ENCODE measurements around the gene PARPBP.
"Not testable (repeated sequence)": the region's sequence is repeated elsewhere in the genome, so short reads cannot be mapped to it uniquely, and the experiment has no call there.

The PARPBP gene

GRCh38 chr12:102114212-102114611 is 5.8 kb upstream of the PARPBP start:
- no peak overlapping the region for H3K4me3 ChIP-seq (ENCODE audit: low read depth, low read length)
- no peak overlapping the region for H3K9ac ChIP-seq
- H3K4me2 ChIP-seq (ENCODE audit: low read length): no peak overlapping the region
- H3K27me3 ChIP-seq (ENCODE audit: control insufficient read depth, insufficient read depth, low read length): no peaks in the 10 kb centered on the region
- H3K9me3 ChIP-seq (ENCODE audit: control insufficient read depth, low read length): no peaks in the 10 kb centered on the region
- H2AFZ ChIP-seq: no peak overlapping the region
- no peak overlapping the region for H3K27ac ChIP-seq
- no peaks in the 10 kb centered on the region for H3K36me3 ChIP-seq (ENCODE audit: control insufficient read depth, insufficient read depth, low read length)
- H3K4me1 ChIP-seq: no peaks in the 10 kb centered on the region
- TF ChIP-seq CTCF (IDR thresholded peaks at IDR 0.05): no peak
- H3K79me2 ChIP-seq: no peaks in the 10 kb centered on the region

- Histone ChIP-seq H2AFZ (no peak overlapping the region), H3K4me3 (ENCODE audit: low read depth, low read length) (no peak overlapping the region), H3K4me1 (peaks cover 3% of the 10 kb centered on the region), H3K4me2 (ENCODE audit: low read length) (no peak overlapping the region), H3K27me3 (ENCODE audit: control insufficient read depth, insufficient read depth, low read length) (no peaks in the 10 kb centered on the region), H3K27ac (no peak overlapping the region), H3K36me3 (ENCODE audit: control insufficient read depth, insufficient read depth, low read length) (no peaks in the 10 kb centered on the region), H3K9me3 (ENCODE audit: control insufficient read depth, low read length) (no peaks in the 10 kb centered on the region), H3K9ac (no peak overlapping the region), H3K79me2 (no peaks in the 10 kb centered on the region)
- no peak for TF ChIP-seq CTCF (IDR thresholded peaks at IDR 0.05)
Measured at GRCh38 chr12:102116392-102116791, 3.6 kb upstream of the PARPBP start.

DNA sequence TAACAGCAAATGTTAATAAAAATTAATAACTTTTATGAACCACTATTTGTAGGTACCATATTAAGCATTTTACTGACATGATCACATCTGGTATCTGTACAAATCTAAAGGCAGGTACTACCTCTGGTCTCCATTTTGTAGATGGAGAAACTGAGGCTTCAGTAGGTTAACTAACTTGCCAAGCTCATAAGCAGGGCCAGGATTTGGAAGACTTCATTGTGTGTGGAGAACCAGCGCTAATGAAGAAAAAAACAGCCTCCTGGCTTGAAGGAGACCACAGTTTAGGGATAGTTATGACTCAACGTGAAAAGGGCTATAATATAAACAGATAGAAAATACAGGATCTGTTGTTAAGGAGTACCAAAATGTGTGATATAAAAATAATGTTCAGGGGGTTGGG is 1.1 kb upstream of the PARPBP start:
- no peak for TF ChIP-seq CTCF (IDR thresholded peaks at IDR 0.05)
- no peak overlapping the region for H3K9ac ChIP-seq
- no peaks in the 10 kb centered on the region for H3K9me3 ChIP-seq (ENCODE audit: control insufficient read depth, low read length)
- H2AFZ ChIP-seq: peak overlapping the region; percentile 100
- H3K27ac ChIP-seq: no peak overlapping the region
- H3K36me3 ChIP-seq (ENCODE audit: control insufficient read depth, insufficient read depth, low read length): no peaks in the 10 kb centered on the region
- peak overlapping the region; percentile 72 for H3K4me2 ChIP-seq (ENCODE audit: low read length)
- peaks cover 3% of the 10 kb centered on the region for H3K4me1 ChIP-seq
- H3K79me2 ChIP-seq: no peaks in the 10 kb centered on the region
- H3K4me3 ChIP-seq (ENCODE audit: low read depth, low read length): peak overlapping the region; percentile 94
- H3K27me3 ChIP-seq (ENCODE audit: control insufficient read depth, insufficient read depth, low read length): no peaks in the 10 kb centered on the region

DNA sequence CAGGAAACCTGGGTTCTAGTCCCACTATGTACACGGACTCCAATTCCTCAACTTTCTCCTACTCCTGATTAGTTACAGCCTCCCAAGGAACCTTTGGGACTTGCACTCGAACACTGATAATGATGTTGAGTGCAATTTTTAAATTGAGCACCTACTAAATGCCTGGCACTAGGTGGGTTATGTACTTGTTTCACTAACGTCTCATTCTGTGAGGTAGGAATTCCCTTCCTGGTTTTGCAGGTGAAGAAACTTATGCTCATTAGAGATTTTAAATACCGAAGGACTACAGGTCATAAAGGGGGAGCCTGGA is 536 bp downstream of the PARPBP start:
- no peaks in the 10 kb centered on the region for H3K79me2 ChIP-seq
- peak overlapping the region; percentile 94 for H3K4me3 ChIP-seq (ENCODE audit: low read depth, low read length)
- H3K36me3 ChIP-seq (ENCODE audit: control insufficient read depth, insufficient read depth, low read length): no peaks in the 10 kb centered on the region
- no peak overlapping the region for H3K9ac ChIP-seq
- TF ChIP-seq CTCF (IDR thresholded peaks at IDR 0.05): no peak
- H2AFZ ChIP-seq: peak overlapping the region; percentile 100
- no peaks in the 10 kb centered on the region for H3K27me3 ChIP-seq (ENCODE audit: control insufficient read depth, insufficient read depth, low read length)
- no peak overlapping the region for H3K27ac ChIP-seq
- no peaks in the 10 kb centered on the region for H3K9me3 ChIP-seq (ENCODE audit: control insufficient read depth, low read length)
- peak overlapping the region; percentile 72 for H3K4me2 ChIP-seq (ENCODE audit: low read length)
- peaks cover 3% of the 10 kb centered on the region for H3K4me1 ChIP-seq

DNA sequence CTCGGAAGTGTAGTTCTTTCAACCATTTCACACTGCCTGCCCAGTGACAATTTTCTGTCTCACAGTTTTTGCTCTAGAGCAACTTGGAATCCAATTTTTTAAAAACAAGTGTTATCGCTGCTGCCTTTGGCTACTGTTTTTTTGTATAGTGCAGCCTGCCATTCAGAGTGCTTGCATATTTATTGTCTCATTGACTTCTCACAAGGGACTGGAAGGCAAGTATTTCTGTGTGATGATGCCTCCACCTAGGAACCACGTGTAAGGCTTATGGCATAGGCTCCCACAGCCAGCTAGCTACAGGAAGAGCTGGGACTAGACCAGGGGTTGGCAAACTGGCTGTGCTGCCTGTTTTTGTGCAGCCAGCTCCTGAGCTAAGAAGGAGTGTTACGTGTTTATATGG is 903 bp downstream of the PARPBP start:
- Histone ChIP-seq H3K9ac (no peak overlapping the region), H3K27ac (no peak overlapping the region), H3K9me3 (ENCODE audit: control insufficient read depth, low read length) (no peaks in the 10 kb centered on the region), H3K4me2 (ENCODE audit: low read length) (no peak overlapping the region), H3K79me2 (no peaks in the 10 kb centered on the region), H3K36me3 (ENCODE audit: control insufficient read depth, insufficient read depth, low read length) (no peaks in the 10 kb centered on the region), H3K27me3 (ENCODE audit: control insufficient read depth, insufficient read depth, low read length) (no peaks in the 10 kb centered on the region), H3K4me3 (ENCODE audit: low read depth, low read length) (no peak overlapping the region), H3K4me1 (peaks cover 3% of the 10 kb centered on the region), H2AFZ (peak overlapping the region; percentile 100)
- TF ChIP-seq CTCF (IDR thresholded peaks at IDR 0.05): no peak

DNA sequence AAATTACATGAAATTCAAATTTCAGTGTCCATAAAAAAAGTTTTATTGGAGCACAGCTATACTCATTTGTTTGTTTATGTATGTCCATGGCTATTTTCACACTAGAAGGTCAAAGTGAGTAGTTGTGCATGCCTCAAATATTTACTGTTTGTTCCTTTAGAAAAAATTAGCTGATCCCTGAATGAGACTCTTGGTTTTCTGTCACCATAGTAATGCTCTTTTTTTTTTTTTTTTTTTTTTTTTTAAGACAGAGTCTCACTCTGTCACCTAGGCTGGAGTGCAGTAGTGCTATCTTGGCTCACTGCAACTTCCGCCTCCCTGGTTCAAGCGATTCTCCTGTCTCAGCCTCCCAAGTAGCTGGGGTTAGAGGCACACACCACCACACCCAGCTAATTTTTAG is 1.3 kb downstream of the PARPBP start:
- not testable (repeated sequence) for H3K9ac ChIP-seq; H3K27me3 ChIP-seq (ENCODE audit: control insufficient read depth, insufficient read depth, low read length); H3K4me2 ChIP-seq (ENCODE audit: low read length); H2AFZ ChIP-seq; H3K9me3 ChIP-seq (ENCODE audit: control insufficient read depth, low read length); H3K79me2 ChIP-seq; H3K36me3 ChIP-seq (ENCODE audit: control insufficient read depth, insufficient read depth, low read length); H3K4me3 ChIP-seq (ENCODE audit: low read depth, low read length); H3K4me1 ChIP-seq; H3K27ac ChIP-seq

GRCh38 chr12:102130720-102131119 is 10.7 kb downstream of the PARPBP start:
- H3K9ac ChIP-seq; H3K4me3 ChIP-seq (ENCODE audit: low read depth, low read length); H3K4me1 ChIP-seq; H3K36me3 ChIP-seq (ENCODE audit: control insufficient read depth, insufficient read depth, low read length); H3K9me3 ChIP-seq (ENCODE audit: control insufficient read depth, low read length); H3K79me2 ChIP-seq; H3K4me2 ChIP-seq (ENCODE audit: low read length); H2AFZ ChIP-seq; H3K27me3 ChIP-seq (ENCODE audit: control insufficient read depth, insufficient read depth, low read length); H3K27ac ChIP-seq: not testable (repeated sequence)
